Esophagus squamous epithelium (tissue), 4 donors: ENCODE measurements around the gene NUCB1.

Experiments
- POLR2A ChIP-seq, 4 donors: fragments of 450-650 bp; IDR thresholded peaks; one replicate each; pipeline ENCODE4 v1.6.1; 2017; ENCODE audit warnings: antibody characterized with exemption in 4 of 4, mild to moderate bottlenecking in 4 of 4, moderate library complexity in 3 of 4
- TF ChIP-seq, protein P1 (sequence below), 6 experiments: fragments of 450-650 bp in 4 of 6; fragments of 200-600 bp in 2 of 6; sonication (generic) in 2 of 6; IDR thresholded peaks; one replicate each; pipeline ENCODE4 v1.5.1; 2016 to 2019; ENCODE audit warnings: antibody characterized with exemption in 6 of 6, mild to moderate bottlenecking in 4 of 6, moderate library complexity in 4 of 6

DNA sequence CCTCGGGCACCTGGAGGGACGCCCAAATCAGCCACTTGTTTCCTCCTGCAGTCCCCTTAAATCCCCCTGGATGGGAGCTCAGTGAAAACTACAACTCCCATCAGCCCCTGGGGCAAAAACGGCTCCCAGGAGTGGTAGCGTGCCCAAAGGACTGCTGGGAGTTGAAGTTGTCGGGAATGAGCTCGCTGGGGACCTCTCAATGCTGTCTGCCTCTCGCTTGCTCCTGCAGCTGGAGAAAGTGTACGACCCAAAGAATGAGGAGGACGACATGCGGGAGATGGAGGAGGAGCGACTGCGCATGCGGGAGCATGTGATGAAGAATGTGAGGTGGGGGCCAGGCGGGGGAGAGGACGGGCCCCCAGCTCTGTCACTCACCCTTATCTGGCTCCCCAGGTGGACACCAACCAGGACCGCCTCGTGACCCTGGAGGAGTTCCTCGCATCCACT is 18.7 kb downstream of the NUCB1 start:
- TF ChIP-seq, protein P1, sequence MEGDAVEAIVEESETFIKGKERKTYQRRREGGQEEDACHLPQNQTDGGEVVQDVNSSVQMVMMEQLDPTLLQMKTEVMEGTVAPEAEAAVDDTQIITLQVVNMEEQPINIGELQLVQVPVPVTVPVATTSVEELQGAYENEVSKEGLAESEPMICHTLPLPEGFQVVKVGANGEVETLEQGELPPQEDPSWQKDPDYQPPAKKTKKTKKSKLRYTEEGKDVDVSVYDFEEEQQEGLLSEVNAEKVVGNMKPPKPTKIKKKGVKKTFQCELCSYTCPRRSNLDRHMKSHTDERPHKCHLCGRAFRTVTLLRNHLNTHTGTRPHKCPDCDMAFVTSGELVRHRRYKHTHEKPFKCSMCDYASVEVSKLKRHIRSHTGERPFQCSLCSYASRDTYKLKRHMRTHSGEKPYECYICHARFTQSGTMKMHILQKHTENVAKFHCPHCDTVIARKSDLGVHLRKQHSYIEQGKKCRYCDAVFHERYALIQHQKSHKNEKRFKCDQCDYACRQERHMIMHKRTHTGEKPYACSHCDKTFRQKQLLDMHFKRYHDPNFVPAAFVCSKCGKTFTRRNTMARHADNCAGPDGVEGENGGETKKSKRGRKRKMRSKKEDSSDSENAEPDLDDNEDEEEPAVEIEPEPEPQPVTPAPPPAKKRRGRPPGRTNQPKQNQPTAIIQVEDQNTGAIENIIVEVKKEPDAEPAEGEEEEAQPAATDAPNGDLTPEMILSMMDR (IDR thresholded peaks at IDR 0.05): no peak
- TF ChIP-seq POLR2A (IDR thresholded peaks at IDR 0.05): no peak
